CD4-positive, alpha-beta T cell treated with Interleukin-15 for 4 hours (primary cell): ENCODE results near the gene RNF212.

ENCODE experiments used
- DNase-seq: peaks from one replicate; pipeline ENCODE4 v3.0.0-alpha.2; 2020; ENCODE audit warnings: low spot score

RNF212 gene

GRCh38 chr4:1090465-1091440 is 22.6 kb downstream of the RNF212 start:
- DNase-seq, result no peak

GRCh38 chr4:1090036-1090435 is 23.3 kb downstream of the RNF212 start:
- DNase-seq, result no peak

GRCh38 chr4:1087371-1087770 is 26.0 kb downstream of the RNF212 start:
- no peak for DNase-seq

- DNase-seq, result no peak
These were observed 27.4 kb downstream of the RNF212 start for GRCh38 chr4:1086011-1086410.

GRCh38 chr4:1085404-1085799 is 28.0 kb downstream of the RNF212 start:
- no peak for DNase-seq

- DNase-seq, result no peak
These were observed 28.5 kb downstream of the RNF212 start for GRCh38 chr4:1084796-1085403.

- no peak for DNase-seq
These were observed 29.0 kb downstream of the RNF212 start for GRCh38 chr4:1084394-1084793.

GRCh38 chr4:1082215-1083182 is 30.9 kb downstream of the RNF212 start:
- DNase-seq, result no peak

- no peak for DNase-seq
These were observed 31.7 kb downstream of the RNF212 start for GRCh38 chr4:1081689-1082040.

GRCh38 chr4:1080961-1081688 is 32.2 kb downstream of the RNF212 start:
- no peak for DNase-seq

GRCh38 chr4:1080432-1080831 is 32.9 kb downstream of the RNF212 start:
- no peak for DNase-seq

GRCh38 chr4:1079711-1080265 is 33.6 kb downstream of the RNF212 start:
- DNase-seq, result no peak

- no peak for DNase-seq
These were observed 34.9 kb downstream of the RNF212 start for GRCh38 chr4:1078490-1078889.

- DNase-seq, result no peak
These were observed 35.5 kb downstream of the RNF212 start for GRCh38 chr4:1077711-1078477.

GRCh38 chr4:1075809-1076699 is 37.3 kb downstream of the RNF212 start:
- DNase-seq, result no peak

- no peak for DNase-seq
These were observed 38.1 kb downstream of the RNF212 start for GRCh38 chr4:1075225-1075624.

- DNase-seq, result no peak
These were observed 39.3 kb downstream of the RNF212 start for GRCh38 chr4:1074077-1074476.

GRCh38 chr4:1072830-1073446 is 40.4 kb downstream of the RNF212 start:
- DNase-seq, result peak; percentile 49

GRCh38 chr4:1069394-1069793 is 44.0 kb downstream of the RNF212 start:
- no peak for DNase-seq
